HEK293 (cell line): Measurements from ENCODE around the gene ZNF70.

Experiments used
- CTCF ChIA-PET: fragments of 350-600 bp; formaldehyde crosslinking; extraction: SDS; loops from one replicate; lab custom pipeline; 2021; ENCODE audit warnings: antibody characterized with exemption; lab: Yijun Ruan, JAX
- POLR2A ChIA-PET: fragments of 300-600 bp; formaldehyde crosslinking; extraction: SDS; loops from one replicate; lab custom pipeline; 2020; ENCODE audit warnings: antibody characterized with exemption, inconsistent platforms; lab: Yijun Ruan, JAX
- H3K27ac ChIP-seq: fragments of 200-500 bp; sonication (Bioruptor generic); 2 replicates; pipeline ENCODE4 v1.5.1; 2014; ENCODE audit warnings: low read depth, low read length, control low read depth, inconsistent platforms; ENCODE audit errors: extremely low read depth
- H3K36me3 ChIP-seq, 2 experiments: fragments of 200-500 bp in 1 of 2; sonication (Bioruptor generic) in 1 of 2; 1 replicate in 1 of 2; 2 replicates in 1 of 2; pipeline ENCODE4 v1.5.1; 2014 to 2017; ENCODE audit warnings: inconsistent platforms in 2 of 2, low read length in 2 of 2; ENCODE audit not compliant: control insufficient read depth in 2 of 2, insufficient read depth in 1 of 2
- H3K4me1 ChIP-seq: fragments of 200-500 bp; sonication (Bioruptor generic); 2 replicates; pipeline ENCODE4 v1.5.1; 2014; ENCODE audit warnings: mild to moderate bottlenecking, low read length, inconsistent platforms; ENCODE audit not compliant: control insufficient read depth, insufficient read depth
- H3K4me3 ChIP-seq: 2 replicates; pipeline ENCODE4 v1.5.1; 2011; ENCODE audit warnings: low read depth, mild to moderate bottlenecking, control low read depth, low read length, moderate library complexity
- H3K9me3 ChIP-seq: fragments of 200-500 bp; sonication (Bioruptor generic); 2 replicates; pipeline ENCODE4 v1.5.1; 2014; ENCODE audit warnings: low read depth, low read length, inconsistent platforms; ENCODE audit not compliant: control insufficient read depth, insufficient read depth
- BCL11A ChIP-seq: fragments of 450-650 bp; formaldehyde crosslinking; IDR thresholded peaks from 2 replicates; pipeline ENCODE4 v1.5.1; 2016; ENCODE audit warnings: low read depth, missing biosample characterization, missing genetic modification characterization
- BCL11B ChIP-seq: fragments of 450-650 bp; formaldehyde crosslinking; IDR thresholded peaks from 2 replicates; pipeline ENCODE4 v1.5.1; 2016; ENCODE audit warnings: low read depth, missing biosample characterization, missing genetic modification characterization
- CTCF ChIP-seq: fragments of 450-650 bp; formaldehyde crosslinking; IDR thresholded peaks from 2 replicates; pipeline ENCODE4 v1.5.1; 2016; ENCODE audit warnings: missing biosample characterization, missing genetic modification characterization
- GLIS1 ChIP-seq: fragments of 450-650 bp; formaldehyde crosslinking; IDR thresholded peaks from 2 replicates; pipeline ENCODE4 v1.5.1; 2016; ENCODE audit warnings: missing biosample characterization, missing genetic modification characterization
- GLIS2 ChIP-seq: fragments of 450-650 bp; formaldehyde crosslinking; IDR thresholded peaks from 2 replicates; pipeline ENCODE4 v1.5.1; 2016; ENCODE audit warnings: missing biosample characterization, missing genetic modification characterization
- HIC1 ChIP-seq: fragments of 450-650 bp; formaldehyde crosslinking; IDR thresholded peaks from 2 replicates; pipeline ENCODE4 v1.5.1; 2016; ENCODE audit warnings: missing biosample characterization, missing genetic modification characterization
- IKZF3 ChIP-seq: fragments of 450-650 bp; IDR thresholded peaks from 2 replicates; pipeline ENCODE4 v1.5.0; 2018; ENCODE audit warnings: missing biosample characterization, mild to moderate bottlenecking, missing genetic modification characterization, moderate library complexity
- KLF10 ChIP-seq: fragments of 450-650 bp; IDR thresholded peaks from 2 replicates; pipeline ENCODE4 v1.5.1; 2018; ENCODE audit warnings: missing biosample characterization, mild to moderate bottlenecking, missing genetic modification characterization
- PATZ1 ChIP-seq: fragments of 450-650 bp; formaldehyde crosslinking; IDR thresholded peaks from 2 replicates; pipeline ENCODE4 v1.5.1; 2016; ENCODE audit warnings: missing biosample characterization, missing genetic modification characterization
- SALL2 ChIP-seq: fragments of 450-650 bp; formaldehyde crosslinking; IDR thresholded peaks from 2 replicates; pipeline ENCODE4 v1.5.0; 2017; ENCODE audit warnings: missing biosample characterization, mild to moderate bottlenecking, missing genetic modification characterization, borderline replicate concordance
- SP3 ChIP-seq: fragments of 450-650 bp; formaldehyde crosslinking; IDR thresholded peaks from 2 replicates; pipeline ENCODE4 v1.5.1; 2016; ENCODE audit warnings: missing biosample characterization, missing genetic modification characterization
- WT1 ChIP-seq: fragments of 450-650 bp; formaldehyde crosslinking; IDR thresholded peaks from 2 replicates; pipeline ENCODE4 v1.5.1; 2016; ENCODE audit warnings: missing biosample characterization, missing genetic modification characterization
- ZBTB26 ChIP-seq: fragments of 450-650 bp; formaldehyde crosslinking; optimal IDR thresholded peaks from 2 replicates; pipeline ENCODE3; 2016; ENCODE audit warnings: missing biosample characterization, mild to moderate bottlenecking, missing genetic modification characterization
- ZBTB7A ChIP-seq: fragments of 450-650 bp; formaldehyde crosslinking; IDR thresholded peaks from 2 replicates; pipeline ENCODE4 v1.5.1; 2016; ENCODE audit warnings: low read depth, missing biosample characterization, missing genetic modification characterization
- ZFP41 ChIP-seq: fragments of 450-650 bp; formaldehyde crosslinking; IDR thresholded peaks from 2 replicates; pipeline ENCODE4 v1.5.1; 2016; ENCODE audit warnings: missing biosample characterization, missing genetic modification characterization, borderline replicate concordance
- ZNF155 ChIP-seq: fragments of 450-650 bp; formaldehyde crosslinking; IDR thresholded peaks from 2 replicates; pipeline ENCODE4 v1.5.1; 2016; ENCODE audit warnings: missing biosample characterization, missing genetic modification characterization
- ZNF335 ChIP-seq: fragments of 450-650 bp; formaldehyde crosslinking; conservative IDR thresholded peaks from 2 replicates; pipeline ENCODE4 v1.5.1; 2016; ENCODE audit warnings: missing biosample characterization, missing genetic modification characterization
- ZNF571 ChIP-seq: fragments of 450-650 bp; formaldehyde crosslinking; IDR thresholded peaks from 2 replicates; pipeline ENCODE4 v1.5.0; 2017; ENCODE audit warnings: missing biosample characterization, missing genetic modification characterization
- ZNF747 ChIP-seq: fragments of 450-650 bp; formaldehyde crosslinking; IDR thresholded peaks from 2 replicates; pipeline ENCODE4 v1.5.1; 2016; ENCODE audit warnings: missing biosample characterization, missing genetic modification characterization

The ZNF70 gene

GRCh38 chr22:23772649-23773473 is 21.9 kb upstream of the ZNF70 start, which contains the start of gene MMP11:
MMP11 (plus strand) TSS chr22:23772849; CDS start chr22:23772871, 22 bp downstream.
- CTCF ChIA-PET, result interaction anchor here (0.9 to 2.0 kb wide), 3 partner anchors 77 to 122 kb away, joined by 3 to 8 read pairs (median 5); partner anchors contain the start of gene MIF
- no peak for TF ChIP-seq ZNF747
- TF ChIP-seq ZBTB26 (tag by site-specific recombination), result peak; percentile 17
- TF ChIP-seq IKZF3, result no peak
- 0 out of 2 replicates have a peak, but pooled peaks have one; percentile 52 for TF ChIP-seq KLF10 (tag by site-specific recombination)
- TF ChIP-seq PATZ1 (tag by site-specific recombination), result 0 out of 2 replicates have a peak, but pooled peaks have one; percentile 29
- TF ChIP-seq SP3 (tag by site-specific recombination), result peak; percentile 30; the same call in 1 of the 2 replicates
- TF ChIP-seq ZNF571 (tag by site-specific recombination), result no peak
- TF ChIP-seq CTCF (tag by site-specific recombination), result no peak
- TF ChIP-seq ZNF155 (tag by site-specific recombination), result no peak
- TF ChIP-seq ZFP41 (tag by site-specific recombination), result no peak
- no peak for TF ChIP-seq ZBTB7A
- TF ChIP-seq ZNF335, result 0 out of 2 replicates have a peak, but pooled peaks have one; percentile 6
- TF ChIP-seq GLIS2 (tag by site-specific recombination), result peak; percentile 36
- TF ChIP-seq, all 188 proteins: peak for 6
- Histone ChIP-seq H3K4me1 (peaks cover 3% of the 10 kb centered on the region), H3K36me3 (no peaks in the 10 kb centered on the region), H3K27ac (no peak within 1 kb of the TSS; the same call in 1 of the 2 replicates), H3K9me3 (no peaks in the 10 kb centered on the region), H3K4me3 (no peak within 1 kb of the TSS; the same call in 1 of the 2 replicates)
- POLR2A ChIA-PET, result interaction anchor here (1.0 kb wide), 1 partner anchor 73 kb away, joined by 3 read pairs; no protein-coding TSS in a partner anchor

GRCh38 chr22:23772315-23772648 is 21.4 kb upstream of the ZNF70 start:
- no peaks in the 10 kb centered on the region for H3K9me3 ChIP-seq
- no peaks in the 10 kb centered on the region for H3K36me3 ChIP-seq
- H3K27ac ChIP-seq, result no peak overlapping the region
- TF ChIP-seq BCL11A (tag by site-specific recombination), result 0 out of 2 replicates have a peak, but pooled peaks have one; percentile 47
- TF ChIP-seq HIC1, result peak; percentile 60; the same call in 1 of the 2 replicates
- 0 out of 2 replicates have a peak, but pooled peaks have one; percentile 21 for TF ChIP-seq ZNF335
- no peak for TF ChIP-seq WT1 (tag by site-specific recombination)
- peak; percentile 46; the same call in 1 of the 2 replicates for TF ChIP-seq GLIS1
- TF ChIP-seq BCL11B, result 0 out of 2 replicates have a peak, but pooled peaks have one; percentile 75
- no peak for TF ChIP-seq SALL2 (tag by site-specific recombination)
- H3K4me1 ChIP-seq, result peaks cover 3% of the 10 kb centered on the region
- ChIA-PET CTCF (interaction anchor here (0.9 to 2.0 kb wide), 4 partner anchors 74 to 122 kb away, joined by 3 to 8 read pairs (median 6); partner anchors contain the start of gene MIF), POLR2A (interaction anchor here (1.0 kb wide), 1 partner anchor 74 kb away, joined by 3 read pairs; no protein-coding TSS in a partner anchor)
- H3K4me3 ChIP-seq, result no peak overlapping the region; the same call in 1 of the 2 replicates
